Effector CD4-positive, alpha-beta T cell (primary cell): ENCODE measurements around the gene SNRK.
A peak's percentile ranks its signal among the peaks of the same experiment; 100 is the strongest.

ENCODE experiments used
- DNase-seq: peaks from one replicate; pipeline ENCODE4 v3.0.0-alpha.2; 2020

Gene SNRK

GRCh38 chr3:43317461-43318316 is 31.3 kb downstream of the SNRK start:
- no peak for DNase-seq

- DNase-seq = no peak
Measured at GRCh38 chr3:43319376-43319775, 33.0 kb downstream of the SNRK start.

- DNase-seq = no peak
Measured at GRCh38 chr3:43319794-43320193, 33.5 kb downstream of the SNRK start.

GRCh38 chr3:43320288-43320687 is 33.9 kb downstream of the SNRK start:
- DNase-seq = no peak

GRCh38 chr3:43323541-43323940 is 37.2 kb downstream of the SNRK start:
- no peak for DNase-seq

GRCh38 chr3:43326891-43327581 is 40.7 kb downstream of the SNRK start:
- DNase-seq = no peak

DNA sequence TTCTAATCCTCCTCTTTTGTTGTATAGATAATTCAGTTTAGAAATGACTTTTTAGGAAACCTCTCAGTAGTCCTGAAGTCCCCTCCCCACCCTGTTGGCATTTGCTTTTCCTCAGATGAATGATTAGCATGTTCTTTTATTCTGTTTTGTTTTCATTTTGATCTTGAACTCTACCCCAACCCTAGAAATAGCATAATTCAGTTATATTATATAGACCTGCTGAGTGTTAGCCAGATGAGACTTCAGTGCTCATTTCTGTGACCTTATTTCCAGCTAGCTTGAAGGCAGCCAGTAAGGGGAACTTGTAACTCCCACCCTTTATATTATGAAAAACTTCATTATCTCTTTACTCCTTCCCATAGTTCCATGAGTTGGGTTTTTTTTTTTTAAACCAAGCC is 41.2 kb downstream of the SNRK start:
- DNase-seq = no peak

GRCh38 chr3:43328653-43329052 is 42.3 kb downstream of the SNRK start:
- DNase-seq = no peak

- DNase-seq = no peak
Measured at GRCh38 chr3:43330981-43331380, 44.6 kb downstream of the SNRK start.

- DNase-seq = no peak
Measured at GRCh38 chr3:43331381-43331780, 45.0 kb downstream of the SNRK start.

GRCh38 chr3:43334976-43335375 is 48.6 kb downstream of the SNRK start:
- no peak for DNase-seq

DNA sequence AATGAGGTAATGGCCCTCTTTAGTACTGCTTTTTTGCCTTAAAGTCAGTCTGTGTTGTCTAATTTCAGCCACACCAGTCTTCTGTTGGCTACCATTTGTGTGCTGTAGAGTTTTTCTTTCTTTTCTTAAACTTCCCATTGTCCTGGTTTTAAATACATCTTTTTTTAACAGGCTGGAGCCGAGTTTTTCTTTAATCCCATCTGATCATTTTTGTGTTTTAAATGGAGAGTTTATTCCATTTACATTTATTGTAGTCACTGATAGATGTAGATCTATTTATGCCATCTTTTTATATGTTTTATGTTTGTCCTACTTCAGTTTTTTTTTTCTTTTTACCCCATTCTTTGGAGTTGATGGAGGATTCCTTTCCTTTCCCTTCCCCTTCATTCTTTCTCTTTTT is 49.5 kb downstream of the SNRK start:
- DNase-seq = no peak

- DNase-seq = no peak
Measured at GRCh38 chr3:43338295-43338694, 52.0 kb downstream of the SNRK start.

DNA sequence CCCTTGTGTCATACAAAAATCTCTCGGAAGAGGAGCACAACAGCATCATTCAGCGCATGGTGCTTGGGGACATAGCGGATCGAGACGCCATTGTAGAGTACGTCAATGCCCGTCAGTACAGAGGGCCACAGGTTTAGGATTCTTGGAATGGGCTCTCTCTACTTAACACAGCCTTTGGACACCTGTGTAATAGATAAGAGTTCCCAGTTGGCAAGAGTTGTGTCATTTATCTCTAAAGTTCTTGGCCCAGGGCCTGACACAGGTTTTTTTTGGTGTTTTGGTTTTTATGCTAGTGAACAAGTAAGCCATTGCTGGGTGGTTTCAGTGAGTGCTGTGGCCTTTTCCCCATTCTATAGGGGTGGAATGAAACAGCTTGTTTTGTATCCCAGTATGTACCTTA is 54.1 kb downstream of the SNRK start:
- no peak for DNase-seq

DNA sequence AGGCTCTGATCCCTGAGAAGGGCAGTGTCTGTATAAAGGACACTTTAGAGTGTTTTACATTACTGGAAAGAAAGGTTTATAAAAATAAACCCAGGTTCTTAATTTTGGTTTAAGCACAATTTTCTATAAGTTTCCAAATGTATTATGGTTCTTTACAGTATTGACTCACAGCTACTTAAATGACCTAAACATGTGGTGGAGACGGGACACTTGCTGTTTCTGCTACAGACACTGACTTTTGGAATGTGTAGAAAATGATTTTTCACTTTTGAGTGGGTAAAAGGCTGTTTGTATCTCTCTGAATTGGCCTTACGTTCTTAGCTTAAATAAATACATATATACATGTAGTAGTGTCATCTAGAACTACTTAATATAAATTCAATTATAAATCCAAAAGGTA is 55.4 kb downstream of the SNRK start:
- DNase-seq = no peak

- DNase-seq = no peak
Measured at GRCh38 chr3:43343185-43343584, 56.8 kb downstream of the SNRK start.

- no peak for DNase-seq
Measured at GRCh38 chr3:43343815-43344214, 57.5 kb downstream of the SNRK start.

DNA sequence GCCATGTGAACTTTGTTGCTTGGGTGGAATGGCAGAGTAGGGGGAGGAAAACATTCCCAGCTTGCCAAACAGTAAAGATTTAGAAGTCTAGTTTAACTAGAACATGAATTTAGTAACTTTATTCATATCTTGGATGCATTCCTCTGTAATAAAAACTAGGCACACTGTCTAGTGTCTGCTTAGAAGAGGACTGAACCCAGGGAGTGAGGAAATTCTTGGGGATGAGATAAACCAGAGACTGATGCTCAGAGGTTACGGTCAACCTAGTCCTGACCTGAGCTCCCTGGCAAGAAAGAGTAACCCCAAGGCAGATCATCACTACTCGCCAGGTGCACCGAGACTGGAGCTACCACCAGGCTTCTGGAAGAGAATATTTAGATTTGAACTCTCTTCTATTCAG is 58.2 kb downstream of the SNRK start:
- no peak for DNase-seq

- DNase-seq = no peak
Measured at GRCh38 chr3:43345246-43345645, 58.9 kb downstream of the SNRK start.

GRCh38 chr3:43345877-43346276 is 59.5 kb downstream of the SNRK start:
- no peak for DNase-seq

DNA sequence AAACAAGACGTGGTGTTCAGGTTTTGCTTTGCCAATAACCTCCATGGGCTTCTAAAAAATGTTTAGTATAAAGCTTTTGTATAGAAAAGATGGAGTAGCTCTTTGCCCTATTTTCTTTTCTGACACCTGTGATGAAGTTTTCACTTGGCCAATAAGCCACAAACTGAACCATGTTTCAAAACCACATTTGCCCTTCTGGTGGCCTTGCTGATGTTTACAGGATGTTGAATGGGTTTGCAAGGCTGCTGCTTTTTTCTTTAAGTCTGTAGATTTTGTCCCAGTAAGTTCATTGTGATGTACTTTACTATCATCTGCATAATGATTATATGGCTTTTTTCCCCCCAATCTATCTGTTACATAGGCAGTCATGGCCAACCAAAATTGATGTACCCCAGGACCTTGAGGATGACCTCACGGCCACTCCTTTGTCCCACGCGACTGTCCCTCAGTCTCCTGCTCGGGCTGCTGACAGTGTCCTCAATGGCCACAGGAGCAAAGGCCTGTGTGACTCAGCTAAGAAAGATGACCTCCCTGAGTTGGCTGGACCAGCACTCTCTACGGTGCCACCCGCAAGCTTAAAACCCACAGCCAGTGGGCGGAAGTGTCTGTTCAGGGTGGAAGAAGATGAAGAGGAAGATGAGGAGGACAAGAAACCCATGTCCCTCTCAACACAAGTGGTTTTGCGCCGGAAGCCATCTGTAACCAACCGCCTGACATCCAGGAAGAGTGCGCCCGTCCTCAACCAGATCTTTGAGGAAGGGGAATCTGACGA is 60.8 kb downstream of the SNRK start:
- peak; percentile 19 for DNase-seq

DNA sequence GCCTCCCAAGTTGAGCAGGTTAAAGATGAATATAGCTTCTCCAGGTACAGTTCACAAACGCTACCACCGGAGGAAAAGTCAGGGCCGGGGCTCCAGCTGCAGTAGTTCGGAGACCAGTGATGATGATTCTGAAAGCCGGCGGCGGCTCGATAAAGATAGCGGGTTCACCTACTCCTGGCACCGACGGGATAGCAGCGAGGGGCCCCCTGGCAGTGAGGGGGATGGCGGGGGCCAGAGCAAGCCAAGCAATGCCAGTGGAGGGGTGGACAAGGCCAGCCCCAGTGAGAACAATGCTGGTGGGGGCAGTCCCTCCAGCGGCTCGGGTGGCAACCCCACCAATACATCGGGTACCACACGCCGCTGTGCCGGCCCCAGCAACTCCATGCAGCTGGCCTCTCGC is 61.4 kb downstream of the SNRK start:
- no peak for DNase-seq

GRCh38 chr3:43348350-43348749 is 62.0 kb downstream of the SNRK start:
- no peak for DNase-seq
